T-helper 1 cell treated with Interleukin-12 subunit alpha and Interleukin-12 subunit beta and Interleukin-4 antibody, amounts not matched to agents 30 μg/mL and 1 μg/mL, for 36 hours (primary cell): Measurements from ENCODE around the gene KANSL2.
"Not testable (repeated sequence)": the region's sequence is repeated elsewhere in the genome, so short reads cannot be mapped to it uniquely, and the experiment has no call there.

ENCODE experiments used
- H3K27ac Mint-ChIP-seq: one replicate; pipeline ENCODE4 v1.8.0; 2021; ENCODE audit warnings: mild to moderate bottlenecking, mixed read lengths
- H3K27me3 Mint-ChIP-seq: one replicate; pipeline ENCODE4 v1.8.0; 2021; ENCODE audit warnings: low read depth, mixed read lengths
- H3K36me3 Mint-ChIP-seq: one replicate; pipeline ENCODE4 v1.8.0; 2021; ENCODE audit warnings: low read depth, mixed read lengths
- H3K4me1 Mint-ChIP-seq: one replicate; pipeline ENCODE4 v1.8.0; 2021; ENCODE audit warnings: low read depth, mixed read lengths
- H3K4me3 Mint-ChIP-seq: one replicate; pipeline ENCODE4 v1.8.0; 2021; ENCODE audit warnings: mild to moderate bottlenecking, moderate library complexity, mixed read lengths
- H3K9me3 Mint-ChIP-seq: one replicate; pipeline ENCODE4 v1.8.0; 2021; ENCODE audit warnings: mixed read lengths

KANSL2 gene, protein sequence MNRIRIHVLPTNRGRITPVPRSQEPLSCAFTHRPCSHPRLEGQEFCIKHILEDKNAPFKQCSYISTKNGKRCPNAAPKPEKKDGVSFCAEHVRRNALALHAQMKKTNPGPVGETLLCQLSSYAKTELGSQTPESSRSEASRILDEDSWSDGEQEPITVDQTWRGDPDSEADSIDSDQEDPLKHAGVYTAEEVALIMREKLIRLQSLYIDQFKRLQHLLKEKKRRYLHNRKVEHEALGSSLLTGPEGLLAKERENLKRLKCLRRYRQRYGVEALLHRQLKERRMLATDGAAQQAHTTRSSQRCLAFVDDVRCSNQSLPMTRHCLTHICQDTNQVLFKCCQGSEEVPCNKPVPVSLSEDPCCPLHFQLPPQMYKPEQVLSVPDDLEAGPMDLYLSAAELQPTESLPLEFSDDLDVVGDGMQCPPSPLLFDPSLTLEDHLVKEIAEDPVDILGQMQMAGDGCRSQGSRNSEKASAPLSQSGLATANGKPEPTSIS

DNA sequence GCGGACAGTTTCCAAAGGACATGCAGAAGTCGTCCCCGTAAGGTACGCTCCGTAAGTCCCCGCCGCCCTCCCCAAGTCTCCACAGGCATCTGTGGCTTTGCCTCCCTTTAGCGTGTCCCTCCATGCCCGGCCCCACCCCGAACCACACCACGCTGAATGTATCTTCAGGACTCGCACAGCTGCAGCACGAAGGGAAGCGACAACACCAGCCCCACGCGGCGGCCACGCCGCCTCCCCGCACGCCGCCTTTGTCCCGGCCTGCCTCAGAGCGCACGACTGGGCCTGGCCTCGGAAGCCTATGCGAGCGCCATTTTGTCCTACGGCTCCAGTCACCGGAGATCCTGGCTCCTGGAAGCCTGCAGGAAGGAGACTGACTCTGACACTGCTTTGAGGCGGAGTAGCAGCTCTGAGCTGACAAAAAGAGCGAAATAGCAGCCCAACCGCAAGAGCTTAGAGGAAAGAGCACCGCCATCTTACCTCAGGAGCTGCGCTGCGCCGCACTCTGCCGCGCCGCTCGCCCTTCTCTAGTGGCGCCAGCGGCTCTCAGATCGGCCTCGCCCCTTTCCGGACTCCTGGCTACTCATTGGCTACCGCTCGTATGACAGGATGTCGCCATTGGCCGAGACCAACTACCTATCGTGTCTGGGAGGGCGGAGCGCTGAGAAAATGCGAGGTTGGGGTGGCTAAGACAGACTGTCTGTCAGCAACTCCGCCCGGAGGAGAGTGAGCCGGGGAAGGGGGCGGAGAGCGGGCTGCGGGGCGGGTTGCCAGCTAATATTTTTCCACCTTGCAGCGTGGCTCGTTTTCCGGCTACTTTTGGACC is at the start of gene KANSL2:
Gene KANSL2, minus strand, starts transcription at position 529 of the 823 bp plus-strand sequence. CDS start 606 bp downstream, outside the sequence.
- H3K27me3 Mint-ChIP-seq = no peaks in the 10 kb centered on the region
- H3K27ac Mint-ChIP-seq = peak within 1 kb of the TSS; percentile 97
- H3K36me3 Mint-ChIP-seq = peaks cover 29% of the 10 kb centered on the region
- no peaks in the 10 kb centered on the region for H3K9me3 Mint-ChIP-seq
- peaks cover 38% of the 10 kb centered on the region for H3K4me1 Mint-ChIP-seq
- peak within 1 kb of the TSS; percentile 99 for H3K4me3 Mint-ChIP-seq

DNA sequence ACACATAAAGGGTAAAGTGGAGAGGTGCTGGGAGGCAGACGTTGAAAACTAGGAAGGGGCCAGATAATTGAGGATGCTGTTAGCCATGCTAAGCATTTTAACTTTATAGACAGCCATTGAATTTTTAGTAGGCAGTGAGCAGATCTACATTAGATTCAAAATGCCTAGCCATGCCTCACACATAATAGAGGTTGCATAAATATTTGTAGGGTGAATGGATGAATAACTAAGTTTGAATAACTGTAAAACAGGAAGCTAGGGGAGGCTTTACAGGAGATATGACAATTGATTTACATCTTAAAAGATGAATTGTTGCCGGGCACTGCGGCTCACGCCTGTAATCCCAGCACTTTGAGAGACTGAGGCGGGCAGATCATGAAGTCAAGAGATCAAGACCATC is 46.8 kb upstream of the KANSL2 start:
- Mint-ChIP-seq H3K4me1 (no peaks in the 10 kb centered on the region), H3K27ac (no peak overlapping the region), H3K9me3 (no peaks in the 10 kb centered on the region), H3K36me3 (no peaks in the 10 kb centered on the region), H3K27me3 (peaks cover 11% of the 10 kb centered on the region), H3K4me3 (no peak overlapping the region)

DNA sequence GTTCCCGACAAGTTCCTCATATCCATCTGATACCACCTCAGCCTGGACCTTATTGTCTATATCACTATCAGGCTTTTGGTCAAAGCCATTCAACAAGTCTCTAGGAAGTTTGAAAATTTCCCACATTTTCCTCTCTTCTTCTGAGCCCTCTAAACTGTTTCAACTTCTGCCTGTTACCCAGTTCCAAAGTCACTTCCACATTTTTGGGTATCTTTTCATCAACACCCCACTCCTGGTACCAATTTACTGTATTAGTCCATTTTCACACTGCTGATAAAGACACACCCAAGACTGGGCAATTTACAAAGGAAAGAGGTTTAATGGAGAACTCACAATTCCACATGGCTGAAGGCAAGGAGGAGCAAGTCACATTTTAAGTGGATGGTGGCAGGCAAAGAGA is 38.7 kb upstream of the KANSL2 start:
- not testable (repeated sequence) for H3K27ac Mint-ChIP-seq, H3K4me3 Mint-ChIP-seq
- H3K36me3 Mint-ChIP-seq = peaks cover 16% of the 10 kb centered on the region

DNA sequence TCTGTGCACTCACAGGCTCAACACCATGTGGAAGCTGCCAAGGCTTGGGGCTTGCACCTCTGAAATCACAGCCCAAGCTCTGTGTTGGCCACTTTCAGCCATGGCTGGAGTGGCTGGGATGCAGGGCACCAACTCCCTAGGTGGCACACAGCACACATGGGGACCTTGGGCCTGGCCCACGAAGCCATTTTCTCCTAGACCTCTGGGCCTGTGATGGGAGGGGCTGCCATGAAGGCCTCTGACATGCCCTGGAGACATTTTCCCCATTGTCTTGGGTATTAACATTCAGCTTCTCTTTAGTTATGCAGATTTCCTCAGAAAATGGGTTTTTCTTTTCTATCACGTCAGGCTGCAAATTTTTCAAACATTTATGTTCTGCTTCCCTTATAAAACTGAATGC is 38.1 kb upstream of the KANSL2 start:
- not testable (repeated sequence) for H3K4me3 Mint-ChIP-seq, H3K27ac Mint-ChIP-seq, H3K27me3 Mint-ChIP-seq
- Mint-ChIP-seq H3K36me3 (peaks cover 16% of the 10 kb centered on the region), H3K9me3 (peaks cover 22% of the 10 kb centered on the region), H3K4me1 (peaks cover 13% of the 10 kb centered on the region)

More for the DNA sequence above, 38.7 kb upstream of the KANSL2 start:
- peaks cover 22% of the 10 kb centered on the region for H3K9me3 Mint-ChIP-seq
- not testable (repeated sequence) for H3K4me1 Mint-ChIP-seq, H3K27me3 Mint-ChIP-seq

DNA sequence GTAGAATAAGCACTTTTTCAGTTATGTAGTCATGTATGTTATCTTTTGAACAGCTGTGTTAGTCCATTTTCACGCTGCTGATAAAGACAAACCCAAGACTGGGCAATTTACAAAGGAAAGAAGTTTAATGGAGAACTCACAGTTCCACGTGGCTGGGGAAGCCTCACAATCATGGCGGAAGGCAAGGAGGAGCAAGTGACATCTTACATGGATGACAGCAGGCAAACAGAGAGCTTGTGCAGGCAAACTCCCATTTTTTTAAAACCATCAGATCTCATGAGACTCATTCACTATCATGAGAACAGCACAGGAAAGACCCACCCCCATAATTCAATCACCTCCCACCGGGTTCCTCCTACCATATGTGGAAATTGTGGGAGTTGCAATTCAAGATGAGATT is 37.0 kb upstream of the KANSL2 start:
- not testable (repeated sequence) for H3K4me3 Mint-ChIP-seq, H3K27me3 Mint-ChIP-seq, H3K27ac Mint-ChIP-seq
- peaks cover 22% of the 10 kb centered on the region for H3K9me3 Mint-ChIP-seq
- H3K4me1 Mint-ChIP-seq = peaks cover 22% of the 10 kb centered on the region
- H3K36me3 Mint-ChIP-seq = peaks cover 26% of the 10 kb centered on the region

DNA sequence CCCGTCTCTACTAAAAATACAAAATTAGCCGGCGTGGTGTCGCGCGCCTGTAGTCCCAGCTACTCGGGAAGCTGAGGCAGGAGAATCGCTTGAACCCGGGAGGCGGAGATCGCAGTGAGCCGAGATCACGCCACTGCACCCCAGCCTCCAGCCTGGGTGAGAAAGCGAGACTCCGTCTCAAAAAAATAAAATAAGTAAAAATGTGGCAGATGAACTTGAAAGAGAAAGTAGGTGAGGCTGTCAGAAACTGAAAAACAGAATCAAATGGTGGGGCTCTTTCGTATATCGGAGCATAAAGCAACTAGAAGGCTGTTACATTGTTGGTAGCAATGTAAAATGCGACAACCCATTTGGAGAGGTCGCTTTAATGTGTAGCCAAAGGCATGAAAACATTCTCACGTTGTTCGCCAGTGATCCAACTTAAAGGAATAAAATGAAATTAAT is 35.2 kb upstream of the KANSL2 start:
- Mint-ChIP-seq H3K4me3 (peak overlapping the region; percentile 95), H3K9me3 (peaks cover 22% of the 10 kb centered on the region), H3K36me3 (peaks cover 36% of the 10 kb centered on the region), H3K27me3 (peaks cover 5% of the 10 kb centered on the region), H3K27ac (peak overlapping the region; percentile 94), H3K4me1 (peaks cover 30% of the 10 kb centered on the region)

DNA sequence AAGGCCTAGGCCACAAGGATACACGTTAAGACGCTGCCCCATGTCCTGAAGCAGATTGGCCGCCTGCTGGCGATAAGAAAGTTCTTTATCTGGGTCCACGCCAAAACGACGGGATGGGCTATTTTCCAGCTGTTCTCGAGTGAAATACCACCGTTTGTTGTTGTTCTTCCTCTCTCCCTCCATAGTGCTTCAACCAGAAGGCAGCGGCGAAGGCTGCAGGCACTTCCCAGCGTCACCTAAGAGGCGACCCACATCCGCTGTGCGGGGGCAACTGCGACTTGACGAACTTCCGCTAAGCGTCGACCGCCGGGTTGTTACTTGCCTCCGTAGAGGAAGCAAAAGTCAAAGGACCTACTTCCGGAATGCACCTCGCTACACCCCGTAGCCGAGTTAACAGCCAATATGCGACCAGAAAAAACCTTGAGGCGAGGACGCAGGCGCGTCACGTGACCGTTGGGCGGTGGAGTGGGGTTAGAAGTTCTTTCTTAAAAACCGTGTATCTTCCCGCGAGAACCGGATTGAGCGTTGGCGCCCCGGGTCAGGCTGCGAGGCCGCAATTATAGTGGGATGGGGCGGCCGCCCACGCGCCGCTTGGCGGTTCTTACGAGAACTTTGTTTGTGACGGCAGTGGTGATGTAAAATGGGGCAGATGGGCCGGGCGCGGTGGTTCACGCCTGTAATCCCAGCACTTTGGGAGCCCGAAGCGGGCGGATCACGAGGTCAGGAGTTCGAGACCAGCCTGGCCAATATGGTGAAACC is 34.6 kb upstream of the KANSL2 start, which contains the start of gene CCNT1:
Gene CCNT1, minus strand, starts transcription at position 215 of the 759 bp plus-strand sequence. Its CDS starts 32 bp downstream, at position 183.
- Mint-ChIP-seq H3K36me3 (peaks cover 39% of the 10 kb centered on the region), H3K4me1 (peaks cover 30% of the 10 kb centered on the region)

DNA sequence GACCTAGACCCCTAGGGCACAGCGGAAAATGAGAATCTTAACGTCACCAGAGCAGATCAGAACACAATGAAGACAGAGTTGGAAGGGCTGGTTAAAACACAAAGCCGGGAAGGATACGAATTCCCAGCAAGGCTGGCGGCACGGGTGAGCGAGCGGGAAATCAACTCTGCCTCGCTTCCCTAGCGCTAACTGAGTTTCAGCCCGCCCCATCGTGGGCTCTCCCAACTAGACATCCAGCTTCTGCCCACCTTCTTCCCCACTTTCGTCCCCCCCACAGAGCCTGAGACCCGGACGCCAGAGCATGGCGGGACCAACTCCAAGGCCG is 34.1 kb upstream of the KANSL2 start:
- Mint-ChIP-seq H3K27ac (peak overlapping the region; percentile 94), H3K4me3 (peak overlapping the region; percentile 95), H3K9me3 (peaks cover 17% of the 10 kb centered on the region), H3K27me3 (peaks cover 5% of the 10 kb centered on the region), H3K36me3 (peaks cover 40% of the 10 kb centered on the region), H3K4me1 (peaks cover 32% of the 10 kb centered on the region)

More for the DNA sequence above, 34.6 kb upstream of the KANSL2 start, which contains the start of gene CCNT1:
- Mint-ChIP-seq H3K4me3 (peak within 1 kb of the TSS; percentile 95), H3K27me3 (peaks cover 5% of the 10 kb centered on the region), H3K9me3 (peaks cover 22% of the 10 kb centered on the region), H3K27ac (peak within 1 kb of the TSS; percentile 94)

DNA sequence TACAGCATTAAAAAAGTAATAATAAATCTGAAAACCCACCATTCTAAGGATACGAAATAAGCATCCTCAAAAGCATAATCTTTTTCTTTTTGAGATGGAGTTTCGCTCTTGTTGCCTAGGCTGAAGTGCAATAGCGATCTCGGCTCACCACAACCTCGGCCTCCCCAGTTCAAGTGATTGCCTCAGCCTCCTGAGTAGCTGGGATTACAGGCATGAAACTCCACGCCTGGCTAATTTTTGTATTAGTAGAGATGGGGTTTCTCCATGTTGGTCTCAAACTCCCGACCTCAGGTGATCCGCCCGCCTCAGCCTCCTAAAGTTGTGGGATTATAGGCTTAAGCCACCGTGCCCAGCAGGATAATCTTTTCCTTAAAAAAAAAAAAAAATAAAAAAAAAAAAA is 30.2 kb upstream of the KANSL2 start:
- Mint-ChIP-seq H3K27ac (no peak overlapping the region), H3K36me3 (peaks cover 40% of the 10 kb centered on the region), H3K9me3 (no peaks in the 10 kb centered on the region), H3K27me3 (no peaks in the 10 kb centered on the region), H3K4me3 (no peak overlapping the region), H3K4me1 (peaks cover 39% of the 10 kb centered on the region)

DNA sequence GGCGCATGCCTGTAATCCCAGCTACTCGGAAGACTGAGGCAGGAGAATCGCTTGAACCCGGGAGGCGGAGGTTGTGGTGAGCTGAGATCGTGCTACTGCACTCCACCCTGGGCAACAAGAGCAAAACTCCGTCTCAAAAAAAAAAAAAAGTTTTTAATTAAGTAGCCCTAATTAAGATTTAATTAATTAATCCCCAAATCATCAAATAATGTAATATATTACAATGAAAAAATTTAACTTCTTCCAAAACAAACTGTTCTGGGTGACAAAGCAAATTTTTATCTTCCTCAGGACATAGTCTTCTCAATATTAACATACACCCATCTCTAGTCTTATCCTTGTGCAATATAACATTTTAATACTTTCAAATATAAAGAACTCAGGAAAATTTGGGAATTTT is 16.8 kb upstream of the KANSL2 start:
- H3K27me3 Mint-ChIP-seq, H3K4me3 Mint-ChIP-seq, H3K9me3 Mint-ChIP-seq, H3K27ac Mint-ChIP-seq: not testable (repeated sequence)
- Mint-ChIP-seq H3K36me3 (peaks cover 41% of the 10 kb centered on the region), H3K4me1 (peaks cover 11% of the 10 kb centered on the region)

DNA sequence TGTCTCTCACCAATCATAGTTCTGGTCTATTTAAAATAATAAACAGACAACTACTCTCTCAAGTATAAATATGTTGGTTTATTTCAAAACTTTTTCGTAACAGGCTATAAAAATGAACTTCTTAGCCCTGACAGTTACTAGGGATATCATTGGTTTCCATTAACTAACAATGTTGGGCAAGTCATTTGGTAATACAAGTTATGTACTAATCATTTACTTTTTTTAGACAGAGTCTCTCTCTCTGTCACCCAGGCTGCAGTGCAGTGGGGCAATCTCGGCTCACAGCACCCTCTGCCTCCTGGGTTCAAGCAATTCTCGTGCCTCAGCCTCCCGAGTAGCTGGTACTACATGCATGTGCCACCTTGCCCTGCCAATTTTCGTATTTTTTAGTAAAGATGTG is 14.6 kb upstream of the KANSL2 start:
- H3K36me3 Mint-ChIP-seq = peaks cover 57% of the 10 kb centered on the region
- H3K27ac Mint-ChIP-seq = no peak overlapping the region
- no peaks in the 10 kb centered on the region for H3K27me3 Mint-ChIP-seq
- H3K4me3 Mint-ChIP-seq = no peak overlapping the region
- peaks cover 14% of the 10 kb centered on the region for H3K4me1 Mint-ChIP-seq
- H3K9me3 Mint-ChIP-seq = no peaks in the 10 kb centered on the region

DNA sequence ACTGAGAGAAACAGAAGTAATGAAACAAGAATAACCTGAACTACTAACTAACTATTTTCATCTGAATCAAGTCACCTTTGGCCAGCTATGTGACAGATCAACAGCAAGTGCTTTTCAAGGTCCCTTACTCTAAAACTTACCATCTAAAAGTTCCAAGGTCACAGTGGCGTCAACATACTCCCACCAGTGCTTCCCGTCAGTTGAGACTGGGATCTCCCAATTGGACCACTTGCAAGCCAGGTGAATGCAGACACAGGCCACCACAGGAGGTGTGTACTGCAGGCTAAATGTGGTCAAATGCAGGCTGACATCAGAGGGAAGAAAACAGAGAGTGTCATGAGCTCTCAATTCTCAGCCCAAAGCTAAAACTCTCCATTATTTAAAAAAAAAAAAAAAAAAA is 13.8 kb upstream of the KANSL2 start:
- Mint-ChIP-seq H3K36me3 (peaks cover 60% of the 10 kb centered on the region), H3K4me3 (no peak overlapping the region), H3K9me3 (no peaks in the 10 kb centered on the region), H3K27ac (no peak overlapping the region), H3K27me3 (no peaks in the 10 kb centered on the region), H3K4me1 (peaks cover 13% of the 10 kb centered on the region)

DNA sequence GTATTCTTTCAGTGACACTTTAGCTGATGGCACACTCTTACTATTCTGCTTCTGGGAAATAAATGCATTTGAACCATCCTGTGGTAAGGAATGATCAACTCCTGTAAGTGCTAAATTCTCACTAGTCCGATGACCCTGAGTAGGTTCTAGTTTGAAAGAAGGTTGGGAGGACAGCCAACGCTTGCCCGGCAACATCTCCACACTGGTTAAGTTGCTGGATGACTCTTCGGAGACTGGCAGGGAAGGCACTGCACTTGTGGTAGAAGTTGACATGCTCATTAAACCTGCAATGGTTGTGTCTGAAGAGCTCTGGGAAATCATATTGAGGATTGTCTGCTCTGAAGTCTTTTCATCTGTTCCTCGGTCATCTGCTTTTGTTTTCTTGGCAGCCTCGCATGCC is 12.0 kb upstream of the KANSL2 start:
- peaks cover 5% of the 10 kb centered on the region for H3K4me1 Mint-ChIP-seq
- no peak overlapping the region for H3K27ac Mint-ChIP-seq
- no peaks in the 10 kb centered on the region for H3K27me3 Mint-ChIP-seq
- H3K36me3 Mint-ChIP-seq = peaks cover 54% of the 10 kb centered on the region
- no peak overlapping the region for H3K4me3 Mint-ChIP-seq
- H3K9me3 Mint-ChIP-seq = no peaks in the 10 kb centered on the region

DNA sequence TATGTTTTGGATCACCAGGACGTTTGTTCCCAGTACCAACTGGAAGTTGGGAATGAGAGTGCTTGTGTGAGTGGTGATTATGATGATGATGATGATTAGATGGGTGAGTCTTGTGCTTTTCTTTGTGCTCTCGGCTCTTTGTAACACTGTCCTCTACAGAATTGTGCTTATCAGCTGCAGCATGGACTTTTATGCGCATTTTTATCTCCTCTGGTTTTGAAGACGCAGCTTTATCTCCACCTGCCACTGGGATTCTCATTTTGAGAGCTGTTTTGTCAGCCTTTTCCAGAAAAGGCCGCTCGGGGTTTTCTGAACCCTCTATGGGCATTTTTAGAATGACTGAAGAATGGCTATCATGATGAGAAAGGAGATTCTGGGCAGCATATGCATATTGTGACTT is 11.5 kb upstream of the KANSL2 start:
- no peaks in the 10 kb centered on the region for H3K9me3 Mint-ChIP-seq
- H3K4me1 Mint-ChIP-seq = peaks cover 5% of the 10 kb centered on the region
- H3K27ac Mint-ChIP-seq = no peak overlapping the region
- peaks cover 57% of the 10 kb centered on the region for H3K36me3 Mint-ChIP-seq
- no peak overlapping the region for H3K4me3 Mint-ChIP-seq
- no peaks in the 10 kb centered on the region for H3K27me3 Mint-ChIP-seq
